Pancreas (tissue), 10 donors: ENCODE data around the gene KCNIP2. TPM values are rescaled to one million over a fixed set of nuclear protein-coding genes. Genes with fewer than 3 reads are reported as not detected.

Experiments used
- ATAC-seq, 4 donors: fragments of 200-7000 bp; cut with Tn5 transposase; one replicate each; pipeline versions ENCODE4 v1.8.0 to v1.9.1; 2020; ENCODE audit warnings: mild to moderate bottlenecking in 4 of 4, moderate library complexity in 4 of 4
- DNase-seq, 6 donors: peaks; one replicate each; pipeline ENCODE4 v3.0.0-alpha.2; 2020
- FAIRE-seq: peaks from 2 replicates; lab custom pipeline; 2012; peaks lifted over from hg19 to GRCh38; lab: Jason Lieb, UNC
- H3K27ac ChIP-seq, 4 donors: fragments of 200-600 bp; sonication (generic); 1 replicate in 3 of 4; 2 replicates in 1 of 4; pipeline versions ENCODE4 v1.5.0 to v1.8.0; 2020
- H3K27me3 ChIP-seq, 4 donors: fragments of 200-600 bp; one replicate each; pipeline ENCODE4 v1.8.0; 2021
- H3K36me3 ChIP-seq, 3 donors: fragments of 200-600 bp; sonication (generic) in 1 of 3; one replicate each; pipeline versions ENCODE4 v1.5.0 to v1.8.0; 2020 to 2021
- H3K4me1 ChIP-seq, 3 donors: fragments of 200-600 bp; one replicate each; pipeline ENCODE4 v1.8.0; 2021
- H3K4me3 ChIP-seq, 4 donors: fragments of 200-600 bp; sonication (generic) in 2 of 4; one replicate each; pipeline versions ENCODE4 v1.5.0 to v1.8.0; 2020 to 2021
- H3K9me3 ChIP-seq, 4 donors: fragments of 200-600 bp; one replicate each; pipeline ENCODE4 v1.8.0; 2021
- WGBS, 2 donors: extraction: QIAGEN DNeasy Blood & Tissue Kit; methylation state at CpG; one replicate each; pipeline ENCODE4 v1.1.7; 2013; 5-methylcytosine and 5-hydroxymethylcytosine counted together
- intact Hi-C, 3 donors: fragments of 100-400 bp; cut with DNase I; formaldehyde crosslinking; loops; one replicate each; pipeline versions ENCODE4 v1.11.1 to v1.14.2; 2022
- polyA plus RNA-seq, 2 donors: library from polyadenylated mRNA; stranded (reverse); fragments of 200-250 nt; gene quantifications; one replicate each; pipeline ENCODE4 v1.2.3, GENCODE V29; 2013
- total RNA-seq, 6 donors: library from RNA; stranded (reverse); fragmentation: NEBNext Ultra II Directional in 4 of 6; extraction: Animal tissue kit (Norgen Biotek cat#: 25700) in 4 of 6; gene quantifications; one replicate each; pipeline versions ENCODE4 v1.2.1 to v1.2.4, GENCODE V29; 2021 to 2023
- TF ChIP-seq, protein P1 (sequence below), 4 donors: fragments of 200-600 bp; sonication (generic) in 3 of 4; IDR thresholded peaks; one replicate each; pipeline versions ENCODE4 v1.5.0 to v1.8.0; 2021; ENCODE audit warnings: antibody characterized with exemption in 4 of 4
- donor health status: healthy with polysubstance abuse.
- donor health status: DM: no; HTN: no; CAD: no; lungs with moderate emphysema.
- donor health status: DM: no; HTN: no; CAD: no.
- donor health status: control.
- donor health status: control.
- donor health status: Bipolar disorder and iron deficiency.
- donor health status: DM: yes; HTN: yes; CAD: no.
- donor health status: DM: no; HTN: no; CAD: no.
- donor health status: DM: no; HTN: no; CAD: no.
- donor health status: DM: yes; HTN: yes; CAD: no.

Gene KCNIP2
- total and polyA plus RNA-seq, 8 donors, result 0.67 to 3.0 (median 1.5) TPM

DNA sequence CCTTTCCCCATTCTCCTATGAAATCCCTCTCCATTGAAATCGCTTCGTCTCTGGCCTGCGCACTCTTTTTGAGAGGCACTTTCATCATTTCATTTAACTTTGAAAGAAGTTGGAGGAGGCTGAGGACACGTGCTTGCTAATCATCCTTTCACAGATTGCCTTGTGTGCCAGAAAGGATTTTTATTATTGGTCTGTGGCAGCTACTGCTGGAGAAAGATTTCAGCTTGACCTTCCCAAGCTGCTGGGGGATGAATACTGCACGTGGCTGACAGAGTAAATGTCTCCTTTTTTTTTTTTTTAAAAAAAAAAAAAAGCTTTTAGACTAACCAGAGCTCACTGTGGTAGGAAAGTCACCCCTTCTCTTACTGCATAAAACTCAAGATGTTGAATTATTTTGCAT, 44.2 kb upstream of the KCNIP2 start:
- 90 to 93% methylated on average over 5 of the region's 5 CpGs for WGBS, 2 donors
- Histone ChIP-seq H3K27me3 (no peaks in the 10 kb centered on the region), H3K4me3 (no peak overlapping the region), H3K27ac (no peak overlapping the region), H3K36me3 (no peaks in the 10 kb centered on the region), H3K9me3 (no peaks in the 10 kb centered on the region), H3K4me1 (no peaks in the 10 kb centered on the region)
- ATAC-seq (no peak), DNase-seq (no peak), FAIRE-seq (no peak)
- TF ChIP-seq, protein P1, sequence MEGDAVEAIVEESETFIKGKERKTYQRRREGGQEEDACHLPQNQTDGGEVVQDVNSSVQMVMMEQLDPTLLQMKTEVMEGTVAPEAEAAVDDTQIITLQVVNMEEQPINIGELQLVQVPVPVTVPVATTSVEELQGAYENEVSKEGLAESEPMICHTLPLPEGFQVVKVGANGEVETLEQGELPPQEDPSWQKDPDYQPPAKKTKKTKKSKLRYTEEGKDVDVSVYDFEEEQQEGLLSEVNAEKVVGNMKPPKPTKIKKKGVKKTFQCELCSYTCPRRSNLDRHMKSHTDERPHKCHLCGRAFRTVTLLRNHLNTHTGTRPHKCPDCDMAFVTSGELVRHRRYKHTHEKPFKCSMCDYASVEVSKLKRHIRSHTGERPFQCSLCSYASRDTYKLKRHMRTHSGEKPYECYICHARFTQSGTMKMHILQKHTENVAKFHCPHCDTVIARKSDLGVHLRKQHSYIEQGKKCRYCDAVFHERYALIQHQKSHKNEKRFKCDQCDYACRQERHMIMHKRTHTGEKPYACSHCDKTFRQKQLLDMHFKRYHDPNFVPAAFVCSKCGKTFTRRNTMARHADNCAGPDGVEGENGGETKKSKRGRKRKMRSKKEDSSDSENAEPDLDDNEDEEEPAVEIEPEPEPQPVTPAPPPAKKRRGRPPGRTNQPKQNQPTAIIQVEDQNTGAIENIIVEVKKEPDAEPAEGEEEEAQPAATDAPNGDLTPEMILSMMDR (IDR thresholded peaks at IDR 0.05), result no peak
- intact Hi-C loops, result no loop called here

DNA sequence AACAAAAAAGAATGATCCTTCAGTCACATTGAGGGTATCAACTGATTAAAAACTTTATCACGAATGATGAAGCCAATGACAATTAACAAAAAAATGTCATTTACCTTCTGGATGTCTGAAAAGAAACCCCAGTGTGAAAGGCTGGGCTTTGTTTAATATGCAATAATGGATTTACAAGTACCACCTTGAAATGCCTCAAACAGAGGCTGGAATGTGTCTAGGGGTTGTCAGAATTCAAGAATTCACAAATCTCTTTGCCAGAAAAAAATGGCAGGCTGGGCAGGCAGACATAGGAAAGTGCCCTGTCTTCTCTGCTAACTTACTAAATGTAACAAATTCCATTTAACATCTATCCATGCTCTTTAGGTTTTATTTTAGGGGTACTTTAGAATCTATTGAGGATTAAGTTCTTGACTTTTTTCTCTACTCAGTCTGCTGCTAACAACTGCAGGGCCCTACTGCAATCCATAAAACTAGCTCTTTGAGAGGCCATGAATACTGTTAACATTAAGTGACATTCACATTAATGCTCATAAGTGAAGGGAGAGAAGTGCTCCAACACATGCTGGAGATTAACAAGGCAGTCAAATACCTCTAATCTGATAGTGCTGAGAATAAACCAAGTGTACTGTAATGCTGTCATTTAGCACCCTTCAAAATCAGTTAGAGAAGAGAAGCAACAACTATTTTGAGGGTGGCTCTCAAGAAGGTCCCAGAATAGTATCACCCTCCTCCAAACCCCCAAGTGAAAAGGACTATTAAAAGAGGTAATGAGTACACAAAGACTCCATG, 43.1 kb upstream of the KCNIP2 start:
- DNase-seq (no peak), ATAC-seq (no peak)
- WGBS, 2 donors, result 57 to 59% methylated on average over 1 of the region's 1 CpG

DNA sequence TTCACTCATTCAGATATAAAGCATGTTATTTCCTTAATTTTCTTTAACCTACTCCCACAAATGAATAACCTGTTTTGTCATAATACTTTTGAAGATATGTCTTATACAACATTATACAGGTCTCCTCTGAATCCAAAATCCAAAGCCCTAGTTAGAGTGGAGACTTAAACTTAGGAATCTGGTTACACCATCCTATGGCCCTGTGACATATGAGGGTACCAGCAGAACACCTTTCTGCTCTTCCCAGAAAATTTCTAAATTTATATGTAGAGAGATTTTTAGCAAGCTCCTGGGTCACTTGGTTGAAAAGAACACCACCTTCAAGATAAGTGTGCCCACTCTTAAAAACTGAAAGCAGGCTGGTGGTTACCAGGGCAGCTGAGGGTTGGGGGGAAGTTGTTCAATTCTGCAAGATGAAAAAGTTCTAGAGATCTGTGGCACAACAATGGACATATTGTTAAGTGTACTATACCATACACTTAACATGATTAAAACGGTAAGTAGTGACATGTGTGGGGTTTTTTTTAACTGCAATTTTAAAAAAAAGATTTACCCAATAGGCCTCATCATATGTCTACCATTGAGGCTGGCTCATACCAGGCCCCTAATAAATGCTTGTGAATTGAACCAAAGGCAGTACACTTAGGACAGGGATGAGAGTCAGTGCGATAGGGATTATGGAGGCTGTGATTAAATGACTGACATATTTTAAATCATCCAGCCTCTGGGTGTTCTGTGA, 37.6 kb upstream of the KCNIP2 start:
- ATAC-seq (no peak), FAIRE-seq (no peak), DNase-seq (no peak)
- no peaks in the 10 kb centered on the region for H3K4me1 ChIP-seq
- TF ChIP-seq, protein P1 (IDR thresholded peaks at IDR 0.05), result no peak
- intact Hi-C loops, result no loop called here
- no peaks in the 10 kb centered on the region for H3K27me3 ChIP-seq
- H3K27ac ChIP-seq, result no peak overlapping the region
- WGBS, 2 donors, result 83 to 86% methylated on average over 2 of the region's 2 CpGs
- no peak overlapping the region for H3K4me3 ChIP-seq
- no peaks in the 10 kb centered on the region for H3K9me3 ChIP-seq
- H3K36me3 ChIP-seq, result no peaks in the 10 kb centered on the region

More for the DNA sequence above, 43.1 kb upstream of the KCNIP2 start:
- intact Hi-C loops, result no loop called here
- Histone ChIP-seq H3K27ac (no peak overlapping the region), H3K4me1 (no peaks in the 10 kb centered on the region), H3K36me3 (no peaks in the 10 kb centered on the region), H3K9me3 (no peaks in the 10 kb centered on the region), H3K27me3 (no peaks in the 10 kb centered on the region), H3K4me3 (no peak overlapping the region)
- TF ChIP-seq, protein P1 (IDR thresholded peaks at IDR 0.05), result no peak
- FAIRE-seq, result no peak

DNA sequence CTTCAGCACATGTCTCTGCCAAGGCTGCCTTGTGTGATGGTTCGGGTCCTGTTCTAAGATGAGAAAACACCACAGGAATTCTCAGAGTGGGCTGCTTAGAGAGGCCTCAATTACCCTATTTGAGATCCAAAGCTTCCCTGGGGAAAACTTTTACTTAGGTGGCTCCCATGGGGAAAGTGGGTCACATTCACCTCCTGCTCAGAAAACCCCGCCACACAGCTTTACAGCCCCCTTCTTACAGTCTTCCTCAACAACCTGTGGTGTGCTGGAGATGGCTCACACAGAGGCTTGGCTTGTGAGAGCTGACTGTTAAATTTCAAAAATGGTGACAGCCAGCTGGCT, 36.6 kb upstream of the KCNIP2 start:
- FAIRE-seq (no peak), DNase-seq (no peak), ATAC-seq (no peak)
- intact Hi-C loops, result no loop called here
- TF ChIP-seq, protein P1 (IDR thresholded peaks at IDR 0.05), result no peak
- no peaks in the 10 kb centered on the region for H3K27me3 ChIP-seq
- H3K36me3 ChIP-seq, result no peaks in the 10 kb centered on the region
- H3K27ac ChIP-seq, result no peak overlapping the region
- no peak overlapping the region for H3K4me3 ChIP-seq
- H3K4me1 ChIP-seq, result no peaks in the 10 kb centered on the region
- H3K9me3 ChIP-seq, result no peaks in the 10 kb centered on the region
- 98 to 100% methylated on average over 2 of the region's 2 CpGs for WGBS, 2 donors
